Ovary (tissue), 3 donors: ENCODE measurements around the gene PLXNA4.

ENCODE experiments used
- CTCF ChIP-seq, 3 donors: fragments of 450-650 bp in 2 of 3; fragments of 200-600 bp in 1 of 3; IDR thresholded peaks; one replicate each; pipeline versions ENCODE4 v1.5.1 to v1.8.0; 2016 to 2022; ENCODE audit warnings: antibody characterized with exemption in 3 of 3, mild to moderate bottlenecking in 1 of 3
- EP300 ChIP-seq: sonication (generic); formaldehyde crosslinking; IDR thresholded peaks from one replicate; pipeline ENCODE4 v1.6.1; 2017; ENCODE audit warnings: antibody characterized with exemption
- POLR2A ChIP-seq: fragments of 450-650 bp; IDR thresholded peaks from one replicate; pipeline ENCODE4 v1.6.1; 2017; ENCODE audit warnings: antibody characterized with exemption, mild to moderate bottlenecking, moderate library complexity
- donor health status: DM: no; HTN: no; CAD: no.

DNA sequence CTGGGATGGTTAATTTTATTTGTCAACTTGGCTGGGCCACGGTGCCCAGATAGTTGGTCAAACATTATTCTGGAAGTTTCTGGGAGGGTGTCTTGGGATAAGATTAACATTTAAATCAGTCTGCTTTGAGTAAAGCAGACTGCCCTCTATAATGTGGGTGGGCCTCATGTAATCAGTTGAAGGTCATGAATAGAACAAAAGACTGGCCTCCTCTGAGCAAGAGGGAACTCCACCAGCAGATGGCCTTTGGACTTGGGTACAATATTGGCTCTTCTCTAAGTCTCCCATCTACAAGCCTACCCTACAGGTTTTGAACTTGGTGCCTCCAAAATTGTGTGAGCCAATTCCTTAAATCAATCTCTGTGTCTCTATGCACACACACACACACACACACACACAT lies 61.8 kb downstream of the PLXNA4 start:
- no peak for TF ChIP-seq CTCF (IDR thresholded peaks at IDR 0.05)
- TF ChIP-seq POLR2A = no peak
- TF ChIP-seq EP300 = no peak
